GM12878 (cell line): Measurements from ENCODE around the gene EYA4. TPM values are rescaled to one million over a fixed set of nuclear protein-coding genes. Genes with fewer than 3 reads are reported as not detected.

Experiments used
- ATAC-seq: fragments of 200-7000 bp; cut with Tn5 transposase; 3 replicates; pipeline ENCODE4 v1.9.1; 2020; ENCODE audit warnings: mild to moderate bottlenecking, moderate library complexity
- BruUV-seq: library from RNA; stranded (reverse); fragments of 400-500 nt; replicated peaks from 2 replicates; lab custom pipeline; 2021; lab: Mats Ljungman, UMichigan
- CTCF ChIA-PET: fragments of 300-600 bp; sonication (Branson Sonifier 250); formaldehyde crosslinking; extraction: SDS; loops from one replicate; lab custom pipeline; 2021; ENCODE audit warnings: inconsistent platforms; lab: Yijun Ruan, JAX
- POLR2A ChIA-PET: fragments of 350-600 bp; formaldehyde crosslinking; extraction: SDS; loops from one replicate; lab custom pipeline; 2021; ENCODE audit warnings: inconsistent platforms; lab: Charles Lee
- RAD21 ChIA-PET: fragments of 300-600 bp; sonication (Branson Sonifier 250); formaldehyde crosslinking; loops from one replicate; lab custom pipeline; 2023; ENCODE audit warnings: antibody characterized with exemption; ENCODE audit not compliant: unreplicated experiment; lab: Charles Lee
- SMC1A ChIA-PET: fragments of 300-600 bp; sonication (Branson Sonifier 250); formaldehyde crosslinking; loops from one replicate; lab custom pipeline; 2023; ENCODE audit not compliant: unreplicated experiment, uncharacterized antibody; lab: Charles Lee
- DNase-seq: peaks from one replicate; pipeline ENCODE4 v3.0.0-alpha.2; 2011; ENCODE audit warnings: low read depth, low spot score
- FAIRE-seq: peaks from 3 replicates; lab custom pipeline; 2011; peaks lifted over from hg19 to GRCh38; lab: Jason Lieb, UNC
- H2AFZ ChIP-seq: 2 replicates; pipeline ENCODE4 v1.6.0; 2011; ENCODE audit warnings: low read depth, low read length, control low read depth; ENCODE audit not compliant: control insufficient read depth
- H3K27ac ChIP-seq: 2 replicates; pipeline ENCODE4 v1.5.1; 2011; ENCODE audit warnings: control low read depth; ENCODE audit not compliant: control insufficient read depth, insufficient read depth
- H3K27me3 ChIP-seq, 2 experiments: replicated peaks in 1 of 2; 2 replicates each; pipeline versions ENCODE4 v1.6.0 to v1.6.1; 2011; ENCODE audit warnings: low read length in 1 of 2; ENCODE audit not compliant: control insufficient read depth in 2 of 2, insufficient read depth in 2 of 2
- H3K36me3 ChIP-seq, 2 experiments: 2 replicates each; pipeline ENCODE4 v1.5.1; 2011; ENCODE audit warnings: low read length in 1 of 2; ENCODE audit not compliant: control insufficient read depth in 2 of 2, insufficient read depth in 2 of 2
- H3K4me1 ChIP-seq: 2 replicates; pipeline ENCODE4 v1.6.1; 2011; ENCODE audit warnings: mild to moderate bottlenecking, low read length, moderate library complexity, mixed read lengths; ENCODE audit not compliant: control insufficient read depth, insufficient read depth
- H3K4me2 ChIP-seq: 2 replicates; pipeline ENCODE4 v1.6.0; 2011; ENCODE audit warnings: control low read depth; ENCODE audit not compliant: control insufficient read depth, insufficient read depth
- H3K4me3 ChIP-seq: fragments of 200-600 bp; sonication (generic); 2 replicates; pipeline ENCODE4 v1.5.1; 2016
- H3K79me2 ChIP-seq: 2 replicates; pipeline ENCODE4 v1.6.0; 2011; ENCODE audit warnings: low read length; ENCODE audit not compliant: control insufficient read depth, insufficient read depth
- H3K9ac ChIP-seq: 2 replicates; pipeline ENCODE4 v1.8.0; 2011; ENCODE audit warnings: low read length, control low read depth, mixed read lengths; ENCODE audit not compliant: control insufficient read depth, insufficient read depth
- H3K9me3 ChIP-seq: replicated peaks from 3 replicates; pipeline ENCODE4 v1.5.1; 2011; ENCODE audit warnings: mild to moderate bottlenecking, low read length; ENCODE audit not compliant: control insufficient read depth, insufficient read depth
- H4K20me1 ChIP-seq: 2 replicates; pipeline ENCODE4 v1.6.0; 2011; ENCODE audit not compliant: control insufficient read depth, insufficient read depth
- ATF7 ChIP-seq: fragments of 450-650 bp; IDR thresholded peaks from 2 replicates; pipeline ENCODE4 v1.6.1; 2016; ENCODE audit warnings: low read depth, mild to moderate bottlenecking
- BMI1 ChIP-seq: fragments of 450-650 bp; IDR thresholded peaks from 2 replicates; pipeline ENCODE4 v1.6.1; 2016; ENCODE audit warnings: mild to moderate bottlenecking, moderate library complexity, borderline replicate concordance
- CHD2 ChIP-seq: IDR thresholded peaks from 2 replicates; pipeline ENCODE4 v1.6.1; 2011; ENCODE audit warnings: low read depth, low read length, improper control_type of control experiment, borderline replicate concordance
- CREM ChIP-seq: IDR thresholded peaks from 2 replicates; pipeline ENCODE4 v1.6.1; 2014; ENCODE audit warnings: antibody characterized with exemption, low read depth
- CTCF ChIP-seq, 3 experiments: IDR thresholded peaks in 2 of 3; conservative IDR thresholded peaks in 1 of 3; 2 replicates each; pipeline ENCODE4 v1.5.1; 2011; ENCODE audit warnings: low read depth in 3 of 3, low read length in 3 of 3, mild to moderate bottlenecking in 3 of 3, control low read depth in 2 of 3, moderate library complexity in 2 of 3, inconsistent platforms in 1 of 3, mixed read lengths in 1 of 3; ENCODE audit not compliant: control insufficient read depth in 2 of 3, insufficient read depth in 1 of 3; ENCODE audit errors: extremely low read depth in 1 of 3
- IKZF1 ChIP-seq: fragments of 450-650 bp; conservative IDR thresholded peaks from 2 replicates; pipeline ENCODE4 v1.6.1; 2017; ENCODE audit warnings: antibody characterized with exemption, mild to moderate bottlenecking
- MTA2 ChIP-seq: fragments of 450-650 bp; IDR thresholded peaks from 2 replicates; pipeline ENCODE4 v1.6.1; 2016; ENCODE audit warnings: low read depth, mild to moderate bottlenecking, moderate library complexity
- NFXL1 ChIP-seq: fragments of 450-650 bp; IDR thresholded peaks from 2 replicates; pipeline ENCODE4 v1.6.1; 2017; ENCODE audit warnings: antibody characterized with exemption, mild to moderate bottlenecking, borderline replicate concordance
- PML ChIP-seq: IDR thresholded peaks from 2 replicates; pipeline ENCODE4 v1.6.1; 2012; ENCODE audit warnings: low read length, inconsistent platforms
- RELA ChIP-seq: fragments of 450-650 bp; IDR thresholded peaks from 2 replicates; pipeline ENCODE4 v1.8.0; 2014; ENCODE audit warnings: borderline replicate concordance; ENCODE audit not compliant: partially characterized antibody
- SIX5 ChIP-seq: IDR thresholded peaks from 2 replicates; pipeline ENCODE4 v1.6.1; 2011; ENCODE audit warnings: mild to moderate bottlenecking, low read depth, low read length, moderate library complexity; ENCODE audit not compliant: severe bottlenecking
- SMC3 ChIP-seq: IDR thresholded peaks from 2 replicates; pipeline ENCODE4 v1.6.1; 2011; ENCODE audit warnings: low read length, improper control_type of control experiment, borderline replicate concordance
- TAF1 ChIP-seq: IDR thresholded peaks from 2 replicates; pipeline ENCODE4 v1.6.1; 2011; ENCODE audit warnings: mild to moderate bottlenecking, low read depth, low read length, borderline replicate concordance
- TARDBP ChIP-seq: IDR thresholded peaks from 2 replicates; pipeline ENCODE4 v1.6.1; 2016; ENCODE audit warnings: borderline replicate concordance
- TBL1XR1 ChIP-seq: IDR thresholded peaks from 2 replicates; pipeline ENCODE4 v1.6.1; 2012; ENCODE audit warnings: low read depth, low read length, improper control_type of control experiment
- WGBS: methylation state at CpG from one replicate; pipeline ENCODE4 v1.1.6; 2016; ENCODE audit warnings: low lambda C conversion rate; ENCODE audit not compliant: insufficient replicate concordance, insufficient coverage; ENCODE audit errors: missing lambda C conversion rate; 5-methylcytosine and 5-hydroxymethylcytosine counted together
- in situ Hi-C: fragments of 300-500 bp; cut with MboI; formaldehyde crosslinking; loops from 9 replicates; pipeline ENCODE4 v1.14.3; 2018; ENCODE audit warnings: mixed read lengths
- intact Hi-C: fragments of 100-400 bp; cut with micrococcal nuclease; formaldehyde crosslinking; loops from one replicate; pipeline ENCODE4 v1.14.2; 2022; ENCODE audit not compliant: unreplicated experiment
- polyA plus RNA-seq, 11 experiments: library from polyadenylated mRNA; depleted of rRNA in 4 of 11; unstranded in 6 of 11; stranded (reverse) in 5 of 11; fragments of >200 nt; fragmentation: Nextera tagmentation in 4 of 11; fragmentation: Illumina TruSeq in 1 of 11; extraction: Ambion mirVana in 4 of 11; extraction: Trizol in 1 of 11; gene quantifications; 1 replicate in 1 of 11; 2 replicates in 10 of 11; pipeline versions ENCODE4 v1.2.1 to v1.2.3, GENCODE V29; 2011 to 2016; ENCODE audit warnings: inconsistent platforms in 2 of 11, missing spikeins in 2 of 11, low read depth in 1 of 11
- total RNA-seq, 4 experiments: library from RNA; depleted of rRNA in 3 of 4; stranded (reverse); fragments of >200 nt in 3 of 4; fragmentation: Illumina TruSeq in 1 of 4; extraction: Trizol in 1 of 4; gene quantifications; 2 replicates each; pipeline versions ENCODE4 v1.2.1 to v1.2.3, GENCODE V29; 2013 to 2021
- TF ChIP-seq, protein P1 (sequence below): fragments of 450-650 bp; IDR thresholded peaks from 2 replicates; pipeline ENCODE4 v1.6.1; 2017; ENCODE audit warnings: mild to moderate bottlenecking

EYA4 gene
- total and polyA plus RNA-seq, 10 of the 15 experiments (the other 5 are each of a cell fraction or from before 2014, with no cell fraction given): 0.02 TPM; not detected in 9

GRCh38 chr6:133377219-133377618 lies 136.1 kb downstream of the EYA4 start:
- H3K4me2 ChIP-seq: no peak overlapping the region
- FAIRE-seq: no peak
- RAD21 ChIA-PET: no interaction called here

DNA sequence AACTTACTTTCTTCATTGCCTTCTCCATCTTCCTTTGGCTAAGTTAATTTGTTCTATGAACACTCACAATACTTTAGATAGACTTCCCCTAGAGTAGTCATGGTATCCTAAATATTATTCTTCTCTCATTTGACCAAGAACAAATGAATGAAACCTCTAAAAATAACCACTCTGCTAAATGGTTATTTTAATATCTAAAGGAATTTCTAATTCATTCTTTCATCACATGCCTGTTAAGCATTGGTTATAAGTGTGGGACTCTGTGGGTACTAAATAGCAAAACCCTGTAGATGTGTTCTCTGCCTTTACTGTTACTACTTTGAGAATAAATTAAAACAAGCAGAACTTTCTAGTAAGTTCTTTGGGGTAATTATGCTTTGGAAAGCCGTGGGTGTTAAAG lies 138.9 kb downstream of the EYA4 start:
- ChIA-PET POLR2A (no interaction called here), SMC1A (no interaction called here), CTCF (no interaction called here), RAD21 (no interaction called here)
- Histone ChIP-seq H3K4me2 (no peak overlapping the region), H3K9ac (no peak overlapping the region), H3K79me2 (no peaks in the 10 kb centered on the region), H2AFZ (no peak overlapping the region), H3K27me3 (no peaks in the 10 kb centered on the region), H3K27ac (no peak overlapping the region), H3K4me1 (no peaks in the 10 kb centered on the region), H3K4me3 (no peak overlapping the region), H4K20me1 (no peaks in the 10 kb centered on the region), H3K36me3 (no peaks in the 10 kb centered on the region), H3K9me3 (no peaks in the 10 kb centered on the region)
- BruUV-seq: no TSS peak
- WGBS: 0% methylated on average over 1 of the region's 1 CpG
- in situ Hi-C loops: no loop called here
- TF ChIP-seq BMI1 (no peak), IKZF1 (no peak), TBL1XR1 (no peak), MTA2 (no peak), CREM (no peak), SIX5 (no peak), PML (no peak), CTCF (IDR thresholded peaks at IDR 0.05 in 2 of 3, conservative IDR thresholded peaks at IDR 0.05 in 1 of 3; ENCODE audit: control insufficient read depth in 2 of 3, extremely low read depth in 1 of 3, insufficient read depth in 1 of 3, low read depth in 3 of 3, low read length in 3 of 3) (no peak), TARDBP (no peak)
- TF ChIP-seq, protein P1, sequence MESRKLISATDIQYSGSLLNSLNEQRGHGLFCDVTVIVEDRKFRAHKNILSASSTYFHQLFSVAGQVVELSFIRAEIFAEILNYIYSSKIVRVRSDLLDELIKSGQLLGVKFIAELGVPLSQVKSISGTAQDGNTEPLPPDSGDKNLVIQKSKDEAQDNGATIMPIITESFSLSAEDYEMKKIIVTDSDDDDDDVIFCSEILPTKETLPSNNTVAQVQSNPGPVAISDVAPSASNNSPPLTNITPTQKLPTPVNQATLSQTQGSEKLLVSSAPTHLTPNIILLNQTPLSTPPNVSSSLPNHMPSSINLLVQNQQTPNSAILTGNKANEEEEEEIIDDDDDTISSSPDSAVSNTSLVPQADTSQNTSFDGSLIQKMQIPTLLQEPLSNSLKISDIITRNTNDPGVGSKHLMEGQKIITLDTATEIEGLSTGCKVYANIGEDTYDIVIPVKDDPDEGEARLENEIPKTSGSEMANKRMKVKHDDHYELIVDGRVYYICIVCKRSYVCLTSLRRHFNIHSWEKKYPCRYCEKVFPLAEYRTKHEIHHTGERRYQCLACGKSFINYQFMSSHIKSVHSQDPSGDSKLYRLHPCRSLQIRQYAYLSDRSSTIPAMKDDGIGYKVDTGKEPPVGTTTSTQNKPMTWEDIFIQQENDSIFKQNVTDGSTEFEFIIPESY: no peak
- ATAC-seq: no peak
- DNase-seq: no peak
- intact Hi-C loops: no loop called here
- no peak for FAIRE-seq

More at GRCh38 chr6:133377219-133377618, 136.1 kb downstream of the EYA4 start:
- Histone ChIP-seq H3K9me3 (no peaks in the 10 kb centered on the region), H3K27me3 (no peaks in the 10 kb centered on the region), H3K79me2 (no peaks in the 10 kb centered on the region), H3K4me3 (no peak overlapping the region), H2AFZ (no peak overlapping the region), H3K36me3 (no peaks in the 10 kb centered on the region), H3K9ac (no peak overlapping the region), H3K27ac (no peak overlapping the region), H3K4me1 (no peaks in the 10 kb centered on the region), H4K20me1 (no peaks in the 10 kb centered on the region)
- no TSS peak for BruUV-seq
- TF ChIP-seq ATF7: no peak
- no peak for TF ChIP-seq RELA
- TF ChIP-seq SMC3: no peak
- no peak for TF ChIP-seq NFXL1
- TF ChIP-seq TAF1: no peak
- TF ChIP-seq CHD2: no peak
- ATAC-seq (no peak), DNase-seq (no peak)
- SMC1A ChIA-PET: no interaction called here
- in situ Hi-C loops (no loop called here), intact Hi-C loops (no loop called here)
- CTCF ChIA-PET: no interaction called here
- 20% methylated on average over 5 of the region's 6 CpGs for WGBS
- POLR2A ChIA-PET: no interaction called here
